GM12874 (cell line): ENCODE results near the gene FGF21.

ENCODE experiments used
- TF ChIP-seq, protein P1 (sequence below): IDR thresholded peaks from 2 replicates; pipeline ENCODE4 v1.5.1; 2011; ENCODE audit warnings: low read depth, mild to moderate bottlenecking, control low read depth, low read length, moderate library complexity; ENCODE audit not compliant: insufficient read depth

FGF21 gene

DNA sequence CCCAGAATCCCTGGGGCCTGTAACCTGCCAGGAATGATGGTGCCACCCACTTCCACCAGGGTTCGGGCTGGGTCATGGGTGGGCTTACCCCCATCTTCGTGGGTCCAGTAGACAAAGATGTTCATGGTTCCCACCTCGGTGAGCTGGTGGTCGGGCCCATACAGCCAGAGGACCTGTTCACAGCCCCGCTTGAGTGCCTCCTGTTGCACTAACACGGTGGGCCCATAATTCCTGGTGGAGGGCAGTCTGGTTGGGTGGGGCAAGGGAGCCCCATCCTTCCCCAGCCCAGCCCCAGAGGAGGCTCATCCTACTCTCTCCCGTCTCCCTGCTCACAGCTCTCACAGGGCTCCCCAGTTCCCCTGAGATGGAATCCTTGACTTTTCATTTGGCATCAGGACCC, 41.8 kb downstream of the FGF21 start:
- TF ChIP-seq, protein P1, sequence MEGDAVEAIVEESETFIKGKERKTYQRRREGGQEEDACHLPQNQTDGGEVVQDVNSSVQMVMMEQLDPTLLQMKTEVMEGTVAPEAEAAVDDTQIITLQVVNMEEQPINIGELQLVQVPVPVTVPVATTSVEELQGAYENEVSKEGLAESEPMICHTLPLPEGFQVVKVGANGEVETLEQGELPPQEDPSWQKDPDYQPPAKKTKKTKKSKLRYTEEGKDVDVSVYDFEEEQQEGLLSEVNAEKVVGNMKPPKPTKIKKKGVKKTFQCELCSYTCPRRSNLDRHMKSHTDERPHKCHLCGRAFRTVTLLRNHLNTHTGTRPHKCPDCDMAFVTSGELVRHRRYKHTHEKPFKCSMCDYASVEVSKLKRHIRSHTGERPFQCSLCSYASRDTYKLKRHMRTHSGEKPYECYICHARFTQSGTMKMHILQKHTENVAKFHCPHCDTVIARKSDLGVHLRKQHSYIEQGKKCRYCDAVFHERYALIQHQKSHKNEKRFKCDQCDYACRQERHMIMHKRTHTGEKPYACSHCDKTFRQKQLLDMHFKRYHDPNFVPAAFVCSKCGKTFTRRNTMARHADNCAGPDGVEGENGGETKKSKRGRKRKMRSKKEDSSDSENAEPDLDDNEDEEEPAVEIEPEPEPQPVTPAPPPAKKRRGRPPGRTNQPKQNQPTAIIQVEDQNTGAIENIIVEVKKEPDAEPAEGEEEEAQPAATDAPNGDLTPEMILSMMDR = no peak

DNA sequence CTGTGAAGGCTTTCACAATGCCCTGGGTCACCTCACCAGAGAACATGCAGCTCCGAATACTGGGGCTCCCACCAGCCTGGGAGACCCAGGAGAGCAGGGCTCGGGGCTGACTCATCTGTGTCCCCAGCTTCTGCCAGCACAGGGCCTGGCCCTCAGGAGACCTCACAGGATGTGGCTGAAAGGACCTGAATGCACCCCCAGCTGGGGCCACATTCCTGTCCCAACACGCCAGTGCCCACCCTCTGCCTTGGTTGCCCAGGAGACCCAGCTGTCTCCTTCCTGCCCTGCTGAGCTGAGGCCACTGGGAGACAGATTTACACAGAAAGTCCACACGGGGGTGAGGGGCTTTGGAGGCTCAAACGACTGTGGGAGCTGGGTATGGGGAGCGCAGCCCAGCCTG, 43.6 kb downstream of the FGF21 start:
- TF ChIP-seq, protein P1 = no peak

DNA sequence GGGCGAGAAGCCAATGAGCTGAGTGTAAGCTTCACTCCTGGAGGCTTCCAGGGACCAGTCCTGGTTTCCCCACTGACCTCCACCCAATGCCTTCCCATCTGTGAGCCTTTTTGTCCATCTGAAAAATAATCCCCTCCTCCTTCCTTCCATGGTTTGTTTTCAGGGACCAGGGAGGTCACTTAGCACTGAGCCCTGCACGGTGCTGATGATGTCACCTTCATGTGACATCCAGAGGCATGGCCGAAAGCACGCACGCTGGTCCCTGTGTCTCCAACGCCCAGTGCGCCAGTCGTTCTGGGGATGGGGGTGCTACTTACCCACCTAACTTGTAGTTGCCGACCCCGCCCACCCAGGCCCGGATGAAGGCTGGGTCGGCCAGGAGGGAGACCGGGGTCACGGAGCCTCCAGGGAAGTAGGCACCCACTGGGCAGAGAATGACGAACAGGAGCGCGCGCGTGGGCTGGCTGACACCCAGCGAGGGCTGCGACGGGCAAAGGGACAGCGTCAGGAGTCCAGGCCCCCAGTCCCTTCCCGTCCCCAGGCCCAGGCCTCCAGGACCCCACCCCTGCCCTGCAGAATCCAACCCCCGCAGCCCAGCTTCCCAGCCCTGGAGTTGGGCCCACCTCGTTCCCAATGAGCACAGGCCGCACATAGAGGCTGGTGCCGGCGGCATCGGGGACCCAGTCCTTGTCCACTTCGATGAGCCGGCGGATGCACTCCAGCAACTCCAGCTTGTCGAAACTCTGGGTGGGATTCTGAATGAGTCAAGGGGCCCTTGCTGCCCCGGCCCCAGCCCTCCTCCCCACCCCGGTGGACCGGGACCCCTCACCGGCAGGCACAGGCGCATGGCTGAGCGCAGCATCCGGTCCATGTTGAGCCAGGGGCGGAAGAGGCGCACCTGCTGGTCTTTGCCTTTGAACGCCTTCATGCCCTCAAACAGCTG, 44.3 kb downstream of the FGF21 start:
- TF ChIP-seq, protein P1 = no peak

DNA sequence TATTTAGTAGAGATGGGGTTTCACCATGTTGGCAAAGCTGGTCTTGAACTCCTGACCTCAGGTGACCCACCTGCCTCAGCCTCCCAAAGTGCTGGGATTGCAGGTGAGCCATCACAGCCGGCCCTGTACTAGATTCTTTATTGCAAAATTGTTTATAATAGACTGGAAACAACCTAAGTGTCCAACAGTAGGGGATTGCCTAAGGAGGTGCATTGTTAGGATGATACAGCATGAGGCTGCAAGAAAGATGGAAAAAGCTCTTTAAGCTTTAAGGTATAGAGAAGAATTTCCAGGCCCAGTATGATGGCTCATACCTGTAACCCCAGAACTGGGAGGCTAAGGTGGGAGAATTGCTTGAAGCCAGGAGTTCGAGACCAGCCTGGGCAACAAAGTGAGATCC, 47.3 kb downstream of the FGF21 start:
- TF ChIP-seq, protein P1 = no peak

DNA sequence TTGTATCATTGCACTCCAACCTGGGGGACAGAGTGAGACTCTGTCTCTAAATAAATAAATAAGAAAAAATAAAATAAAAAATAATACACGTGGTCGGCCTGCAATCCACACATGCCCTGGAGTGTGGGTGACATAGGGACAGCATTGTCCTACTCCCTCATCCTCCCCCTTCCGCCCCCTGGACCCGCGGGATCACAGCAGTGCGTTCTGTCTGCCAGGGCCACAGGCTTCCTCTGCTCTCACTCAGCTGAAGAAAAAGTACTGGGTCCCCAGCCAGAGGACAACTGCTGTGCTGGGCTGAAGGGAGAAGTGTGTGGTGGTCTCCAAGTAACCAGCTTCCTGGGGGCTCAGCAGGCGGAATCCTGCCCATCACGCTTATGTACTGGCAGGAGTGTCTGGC, 49.2 kb downstream of the FGF21 start:
- TF ChIP-seq, protein P1 = no peak

DNA sequence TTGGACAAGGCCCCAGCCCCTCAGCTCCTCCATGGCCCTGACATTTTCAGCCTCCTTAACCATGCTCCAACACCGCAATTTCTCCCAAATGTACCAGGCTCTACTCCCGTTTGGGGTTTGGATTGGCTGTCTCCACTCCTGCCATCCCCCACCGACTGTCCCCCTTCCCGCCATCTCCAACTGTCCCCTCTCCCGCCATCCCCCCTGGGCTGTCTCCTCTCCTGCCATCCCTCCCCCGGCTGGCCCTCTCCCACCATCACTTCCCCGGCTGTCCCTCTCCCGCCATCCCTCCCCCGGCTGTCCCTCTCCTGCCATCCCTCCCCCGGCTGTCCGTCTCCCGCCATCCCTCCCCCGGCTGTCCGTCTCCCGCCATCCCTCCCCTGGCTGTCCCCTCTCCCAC, 50.1 kb downstream of the FGF21 start:
- TF ChIP-seq, protein P1 = no peak

DNA sequence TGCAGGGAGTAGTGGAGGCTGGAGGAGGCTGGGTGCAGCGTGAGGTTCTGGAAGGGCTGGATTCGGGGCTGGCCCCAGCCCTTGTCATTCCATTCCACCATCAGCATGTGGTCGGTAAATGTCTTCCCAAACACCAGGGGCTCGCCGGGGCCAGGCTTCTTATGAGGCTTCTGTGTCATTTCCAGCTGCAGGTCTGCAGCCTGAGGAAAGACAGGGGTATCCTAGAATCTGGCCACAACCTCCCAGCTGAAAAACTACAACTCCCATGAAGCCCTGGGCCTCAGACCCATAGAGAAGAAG, 51.1 kb downstream of the FGF21 start:
- TF ChIP-seq, protein P1 = no peak
